Measurements from ENCODE around the gene HS3ST3A1.

HS3ST3A1 gene

GRCh38 chr17:13598353-13599167 is 3.2 kb downstream of the HS3ST3A1 start:
- no peak for DNase-seq (ENCODE audit: low read depth in 2 of 2)

- DNase-seq (ENCODE audit: low read depth in 2 of 2), result peak in 1 of 2 donors; percentile 15
Observed at GRCh38 chr17:13597723-13598347, 3.9 kb downstream of the HS3ST3A1 start.

- no peak for DNase-seq (ENCODE audit: low read depth in 2 of 2)
Observed at GRCh38 chr17:13596241-13596923, 5.3 kb downstream of the HS3ST3A1 start.

- DNase-seq (ENCODE audit: low read depth in 2 of 2), result no peak
Observed at GRCh38 chr17:13595599-13595899, 6.2 kb downstream of the HS3ST3A1 start.

- peak; percentile 65 to 72 for DNase-seq (ENCODE audit: low read depth in 2 of 2)
Observed at GRCh38 chr17:13594762-13595598, 6.7 kb downstream of the HS3ST3A1 start.

GRCh38 chr17:13594310-13594709 is 7.4 kb downstream of the HS3ST3A1 start:
- no peak for DNase-seq (ENCODE audit: low read depth in 2 of 2)

- DNase-seq (ENCODE audit: low read depth in 2 of 2), result no peak
Observed at GRCh38 chr17:13593757-13594156, 8.0 kb downstream of the HS3ST3A1 start.

GRCh38 chr17:13593021-13593751 is 8.5 kb downstream of the HS3ST3A1 start:
- no peak for DNase-seq (ENCODE audit: low read depth in 2 of 2)

GRCh38 chr17:13592427-13592826 is 9.3 kb downstream of the HS3ST3A1 start:
- no peak for DNase-seq (ENCODE audit: low read depth in 2 of 2)

GRCh38 chr17:13590441-13590840 is 11.3 kb downstream of the HS3ST3A1 start:
- DNase-seq (ENCODE audit: low read depth in 2 of 2), result no peak

- DNase-seq (ENCODE audit: low read depth in 2 of 2), result no peak
Observed at GRCh38 chr17:13589658-13590057, 12.1 kb downstream of the HS3ST3A1 start.

GRCh38 chr17:13587487-13588338 is 14.0 kb downstream of the HS3ST3A1 start:
- DNase-seq (ENCODE audit: low read depth in 2 of 2), result no peak

- no peak for DNase-seq (ENCODE audit: low read depth in 2 of 2)
Observed at GRCh38 chr17:13584701-13585080, 17.0 kb downstream of the HS3ST3A1 start.

GRCh38 chr17:13583996-13584700 is 17.6 kb downstream of the HS3ST3A1 start:
- no peak for DNase-seq (ENCODE audit: low read depth in 2 of 2)

GRCh38 chr17:13582776-13583547 is 18.8 kb downstream of the HS3ST3A1 start:
- DNase-seq (ENCODE audit: low read depth in 2 of 2), result no peak

GRCh38 chr17:13581925-13582324 is 19.8 kb downstream of the HS3ST3A1 start:
- DNase-seq (ENCODE audit: low read depth in 2 of 2), result no peak

GRCh38 chr17:13580790-13581189 is 20.9 kb downstream of the HS3ST3A1 start:
- no peak for DNase-seq (ENCODE audit: low read depth in 2 of 2)

GRCh38 chr17:13576661-13577526 is 24.8 kb downstream of the HS3ST3A1 start:
- DNase-seq (ENCODE audit: low read depth in 2 of 2), result no peak

Measured in activated CD8-positive, alpha-beta memory T cell treated with anti-CD3 and anti-CD28 coated beads for 4 hours (primary cell).